Smooth muscle cell (in vitro differentiated cells): ENCODE data around the gene ADARB2. TPM values are rescaled to one million over a fixed set of nuclear protein-coding genes. Genes with fewer than 3 reads are reported as not detected.

ENCODE experiments used
- DNase-seq: peaks from one replicate; lab custom pipeline; 2025; ENCODE audit not compliant: unreplicated experiment; lab: John Stamatoyannopoulos, UW
- H2AFZ ChIP-seq: fragments of 200-600 bp; sonication (generic); 2 replicates; pipeline ENCODE4 v1.6.0; 2016; ENCODE audit warnings: antibody characterized with exemption, low read depth, mild to moderate bottlenecking
- H3F3A ChIP-seq: fragments of 200-600 bp; sonication (generic); 2 replicates; pipeline ENCODE4 v1.6.0; 2017; ENCODE audit warnings: antibody characterized with exemption, low read depth
- H3K27ac ChIP-seq: fragments of 200-600 bp; sonication (generic); 2 replicates; pipeline ENCODE4 v1.5.1; 2016; ENCODE audit warnings: low read depth, mild to moderate bottlenecking
- H3K27me3 ChIP-seq: fragments of 200-600 bp; sonication (generic); 2 replicates; pipeline ENCODE4 v1.6.1; 2016; ENCODE audit warnings: low read depth, mild to moderate bottlenecking
- H3K36me3 ChIP-seq: fragments of 200-600 bp; sonication (generic); 2 replicates; pipeline ENCODE4 v1.5.1; 2016; ENCODE audit warnings: low read depth
- H3K4me1 ChIP-seq: fragments of 200-600 bp; sonication (generic); 2 replicates; pipeline ENCODE4 v1.5.1; 2016; ENCODE audit warnings: low read depth
- H3K4me2 ChIP-seq: fragments of 200-600 bp; sonication (generic); 2 replicates; pipeline ENCODE4 v1.6.0; 2016; ENCODE audit warnings: mild to moderate bottlenecking
- H3K4me3 ChIP-seq: fragments of 200-600 bp; sonication (generic); 2 replicates; pipeline ENCODE4 v1.5.1; 2016; ENCODE audit warnings: mild to moderate bottlenecking
- H3K79me2 ChIP-seq: fragments of 200-600 bp; sonication (generic); 2 replicates; pipeline ENCODE4 v1.6.0; 2016; ENCODE audit warnings: low read depth, mild to moderate bottlenecking
- H3K9ac ChIP-seq: fragments of 200-600 bp; sonication (generic); 2 replicates; pipeline ENCODE4 v1.6.0; 2016; ENCODE audit warnings: low read depth
- H3K9me3 ChIP-seq: fragments of 200-600 bp; sonication (generic); replicated peaks from 2 replicates; pipeline ENCODE4 v1.5.1; 2016; ENCODE audit warnings: low read depth
- H4K20me1 ChIP-seq: fragments of 200-600 bp; sonication (generic); 2 replicates; pipeline ENCODE4 v1.6.0; 2016; ENCODE audit warnings: low read depth
- CTCF ChIP-seq: fragments of 200-600 bp; sonication (generic); IDR thresholded peaks from 2 replicates; pipeline ENCODE4 v1.5.1; 2017; ENCODE audit warnings: borderline replicate concordance, mild to moderate bottlenecking, antibody characterized with exemption; ENCODE audit not compliant: insufficient read depth, poor library complexity, severe bottlenecking
- WGBS: methylation state at CpG from one replicate; pipeline ENCODE4 v1.1.7; 2016; ENCODE audit warnings: low lambda C conversion rate; 5-methylcytosine and 5-hydroxymethylcytosine counted together
- polyA plus RNA-seq: library from polyadenylated mRNA; unstranded; fragments of >200 nt; fragmentation: Nextera tagmentation; extraction: Ambion mirVana; gene quantifications from 2 replicates; pipeline ENCODE4 v1.2.1, GENCODE V29; 2016
- total RNA-seq: library from RNA; depleted of rRNA; stranded (reverse); fragments of >200 nt; gene quantifications from 2 replicates; pipeline ENCODE4 v1.2.3, GENCODE V29; 2014

Gene ADARB2
- total and polyA plus RNA-seq, 2 experiments from 2014 or later: 0.13 to 0.39 TPM

DNA sequence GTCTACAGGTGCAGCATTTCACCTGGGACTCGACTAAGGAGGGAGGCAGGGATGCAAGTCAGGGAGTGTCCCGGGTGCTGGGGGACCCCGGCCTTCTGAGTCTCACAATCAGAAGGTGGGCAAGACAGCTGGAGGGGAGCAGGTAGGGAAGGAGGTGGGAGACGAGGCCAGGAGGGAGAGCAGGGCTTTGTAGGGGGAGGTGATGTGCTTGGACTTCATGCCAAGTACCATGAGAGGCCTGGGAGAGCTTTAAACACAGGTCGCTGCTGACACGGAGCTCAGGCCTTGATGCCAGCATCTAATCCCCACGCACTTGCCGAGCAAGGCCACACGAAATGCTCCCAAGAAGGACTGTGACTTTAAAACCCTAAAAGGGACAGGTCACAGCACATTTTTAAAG is 244.7 kb downstream of the ADARB2 start:
- 78% methylated on average over 9 of the region's 9 CpGs for WGBS
- H3F3A ChIP-seq: no peaks in the 10 kb centered on the region
- peaks cover 20% of the 10 kb centered on the region for H3K27me3 ChIP-seq
- no peaks in the 10 kb centered on the region for H3K4me1 ChIP-seq
- H3K9ac ChIP-seq: no peak overlapping the region
- DNase-seq: no peak
- H3K27ac ChIP-seq: no peak overlapping the region
- no peak overlapping the region for H3K4me2 ChIP-seq
- no peak overlapping the region for H3K4me3 ChIP-seq
- H2AFZ ChIP-seq: no peak overlapping the region
- no peaks in the 10 kb centered on the region for H3K9me3 ChIP-seq
- TF ChIP-seq CTCF: no peak
- no peaks in the 10 kb centered on the region for H3K79me2 ChIP-seq
- no peaks in the 10 kb centered on the region for H4K20me1 ChIP-seq
- no peaks in the 10 kb centered on the region for H3K36me3 ChIP-seq

DNA sequence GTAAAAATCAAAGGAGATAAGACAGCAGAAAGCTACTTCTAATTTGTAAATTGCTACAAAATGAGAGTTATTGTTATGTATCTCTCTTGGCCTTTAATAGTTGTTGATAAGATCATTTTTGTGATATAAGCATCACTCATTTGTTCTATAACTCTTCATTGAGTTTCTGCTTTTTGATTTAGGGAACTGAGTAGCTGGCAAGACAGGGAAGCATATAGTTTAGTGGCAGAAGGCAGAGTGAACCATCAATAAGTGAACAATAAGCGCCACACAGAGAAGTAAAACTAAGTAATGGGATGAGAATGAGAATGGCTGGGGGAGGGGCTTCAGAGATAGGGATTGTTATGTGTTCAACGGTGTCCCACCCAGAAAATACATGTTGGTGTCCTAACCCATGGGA is 245.4 kb downstream of the ADARB2 start:
- Histone ChIP-seq H3K4me1 (no peaks in the 10 kb centered on the region), H3K4me3 (no peak overlapping the region), H2AFZ (no peak overlapping the region), H3K27ac (no peak overlapping the region), H3K27me3 (peaks cover 20% of the 10 kb centered on the region), H3K9ac (no peak overlapping the region), H3K4me2 (no peak overlapping the region), H3F3A (no peaks in the 10 kb centered on the region), H3K36me3 (no peaks in the 10 kb centered on the region), H4K20me1 (no peaks in the 10 kb centered on the region), H3K79me2 (no peaks in the 10 kb centered on the region), H3K9me3 (no peaks in the 10 kb centered on the region)
- TF ChIP-seq CTCF: no peak
- no peak for DNase-seq
- 95% methylated on average over 2 of the region's 2 CpGs for WGBS

DNA sequence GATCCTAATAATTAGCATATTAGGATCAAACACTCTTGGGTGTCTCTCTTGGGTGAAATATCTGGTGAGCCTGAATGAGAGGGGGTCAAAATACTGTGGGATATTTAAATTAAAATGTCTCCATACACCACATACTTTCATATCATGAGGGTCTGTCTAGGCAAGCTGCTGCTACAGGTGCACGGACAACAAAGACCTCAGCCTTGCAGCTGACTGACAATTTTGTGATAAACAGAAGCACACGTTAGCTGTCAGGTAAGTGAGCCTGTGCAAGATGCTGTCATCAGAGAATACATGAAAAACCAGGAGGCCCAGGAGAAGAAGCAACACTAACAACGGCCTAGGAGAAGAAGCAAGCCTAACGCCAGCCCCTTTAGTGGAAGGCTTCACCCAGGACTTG is 247.5 kb downstream of the ADARB2 start:
- Histone ChIP-seq H3K36me3 (no peaks in the 10 kb centered on the region), H3K9ac (no peak overlapping the region), H3K4me3 (no peak overlapping the region), H3K27ac (no peak overlapping the region), H3K79me2 (no peaks in the 10 kb centered on the region), H3K27me3 (peaks cover 19% of the 10 kb centered on the region), H3F3A (no peaks in the 10 kb centered on the region), H2AFZ (no peak overlapping the region), H4K20me1 (no peaks in the 10 kb centered on the region), H3K9me3 (no peaks in the 10 kb centered on the region), H3K4me2 (no peak overlapping the region), H3K4me1 (no peaks in the 10 kb centered on the region)
- no peak for DNase-seq
- TF ChIP-seq CTCF: no peak
- 85% methylated on average over 4 of the region's 4 CpGs for WGBS

GRCh38 chr10:1488970-1489548 is 248.3 kb downstream of the ADARB2 start:
- WGBS: 92% methylated on average over 20 of the region's 20 CpGs

More at GRCh38 chr10:1488970-1489548, 248.3 kb downstream of the ADARB2 start:
- Histone ChIP-seq H3K79me2 (no peaks in the 10 kb centered on the region), H3K4me2 (no peak overlapping the region), H3K27me3 (peaks cover 14% of the 10 kb centered on the region), H3K4me3 (no peak overlapping the region), H4K20me1 (no peaks in the 10 kb centered on the region), H2AFZ (no peak overlapping the region), H3K9ac (no peak overlapping the region), H3K9me3 (no peaks in the 10 kb centered on the region), H3K4me1 (no peaks in the 10 kb centered on the region), H3F3A (no peaks in the 10 kb centered on the region), H3K36me3 (no peaks in the 10 kb centered on the region), H3K27ac (no peak overlapping the region)
- TF ChIP-seq CTCF: no peak
- no peak for DNase-seq
